ENCODE data around the gene PLCD4. TPM values are rescaled to one million over a fixed set of nuclear protein-coding genes. Genes with fewer than 3 reads are reported as not detected.

The PLCD4 gene
- total and polyA plus RNA-seq, 10 of the 15 experiments (the other 5 are each of a cell fraction or from before 2014, with no cell fraction given) = under 0.01 to 1.5 (median 0.23) TPM; not detected in 2

- no peak overlapping the region for H2AFZ ChIP-seq (ENCODE audit: control insufficient read depth, low read depth, low read length)
- H3K4me1 ChIP-seq (ENCODE audit: control insufficient read depth, insufficient read depth, low read length) = peaks cover 9% of the 10 kb centered on the region
- H4K20me1 ChIP-seq (ENCODE audit: control insufficient read depth, insufficient read depth) = no peaks in the 10 kb centered on the region
- H3K79me2 ChIP-seq (ENCODE audit: control insufficient read depth, insufficient read depth, low read length) = peaks cover 13% of the 10 kb centered on the region
- BruUV-seq (replicated peaks) = no TSS peak
- SMC1A ChIA-PET (ENCODE audit: uncharacterized antibody, unreplicated experiment) = no interaction called here
- 96% methylated on average over 15 of the region's 15 CpGs for WGBS (ENCODE audit: insufficient coverage, insufficient replicate concordance, low lambda C conversion rate, missing lambda C conversion rate)
- CTCF ChIA-PET = no interaction called here
- H3K27me3 ChIP-seq (replicated peaks in 1 of 2; ENCODE audit: control insufficient read depth in 2 of 2, insufficient read depth in 2 of 2, low read length in 1 of 2) = no peaks in the 10 kb centered on the region
- DNase-seq (ENCODE audit: low read depth, low spot score) = no peak
- H3K27ac ChIP-seq (ENCODE audit: control insufficient read depth, insufficient read depth) = no peak overlapping the region
- FAIRE-seq = no peak
- RAD21 ChIA-PET (ENCODE audit: unreplicated experiment) = no interaction called here
- ATAC-seq = no peak
- no peak overlapping the region for H3K4me2 ChIP-seq (ENCODE audit: control insufficient read depth, insufficient read depth)
- no peak overlapping the region for H3K9ac ChIP-seq (ENCODE audit: control insufficient read depth, insufficient read depth, low read length)
- H3K9me3 ChIP-seq (replicated peaks; ENCODE audit: control insufficient read depth, insufficient read depth, low read length) = no peaks in the 10 kb centered on the region
- in situ Hi-C loops (cut with MboI) = loop anchor here (5.0 kb wide), 1 partner anchor 183 kb away; no protein-coding TSS in a partner anchor
- POLR2A ChIA-PET = no interaction called here
- TF ChIP-seq BCL11A (IDR thresholded peaks at IDR 0.05; ENCODE audit: low read depth, low read length) (no peak), ATF3 (IDR thresholded peaks at IDR 0.05; ENCODE audit: borderline replicate concordance, extremely low read depth, low read depth, low read length) (no peak), WRNIP1 (IDR thresholded peaks at IDR 0.05; ENCODE audit: borderline replicate concordance, low read depth, low read length) (no peak), RUNX3 (IDR thresholded peaks at IDR 0.05; ENCODE audit: low read length) (no peak), KAT2A (conservative IDR thresholded peaks at IDR 0.05; ENCODE audit: control insufficient read depth, low read depth, low read length) (no peak), E4F1 (IDR thresholded peaks at IDR 0.05; ENCODE audit: borderline replicate concordance, partially characterized antibody) (no peak), POLR2AphosphoS5 (IDR thresholded peaks at IDR 0.05; ENCODE audit: low read length) (no peak), ZNF274 (IDR thresholded peaks at IDR 0.05; ENCODE audit: insufficient read depth, insufficient read length) (no peak), ZNF217 (IDR thresholded peaks at IDR 0.05) (no peak), HDGF (IDR thresholded peaks at IDR 0.05) (no peak), KDM1A (IDR thresholded peaks at IDR 0.05; ENCODE audit: borderline replicate concordance) (no peak), MEF2B (IDR thresholded peaks at IDR 0.05; ENCODE audit: partially characterized antibody, poor library complexity, severe bottlenecking) (no peak), ELK1 (IDR thresholded peaks at IDR 0.05; ENCODE audit: low read depth, low read length) (no peak), NFXL1 (IDR thresholded peaks at IDR 0.05; ENCODE audit: borderline replicate concordance) (no peak), SMC3 (IDR thresholded peaks at IDR 0.05; ENCODE audit: borderline replicate concordance, low read length) (no peak), EZH2 (IDR thresholded peaks at IDR 0.05; ENCODE audit: borderline replicate concordance, control insufficient read depth, low read depth, low read length) (no peak)
- no peak overlapping the region for H3K4me3 ChIP-seq
- intact Hi-C loops (cut with micrococcal nuclease; ENCODE audit: unreplicated experiment) = no loop called here
- peaks cover 24 to 25% of the 10 kb centered on the region in 2 experiments; a peak in 3 of 4 replicates for H3K36me3 ChIP-seq (ENCODE audit: control insufficient read depth in 2 of 2, insufficient read depth in 2 of 2, low read length in 1 of 2)
Measured at GRCh38 chr2:218663901-218664300, 56.2 kb downstream of the PLCD4 start.

Measured in GM12878 (cell line).